HL-60 (cell line): ENCODE measurements around the gene KRT86.
A peak's percentile ranks its signal among the peaks of the same experiment; 100 is the strongest.

Experiments
- DNase-seq, 2 experiments: peaks; one replicate each; pipeline ENCODE4 v3.0.0-alpha.2; 2010 to 2020; ENCODE audit warnings: low read depth in 1 of 2, low spot score in 1 of 2
- H3K27ac ChIP-seq: fragments of 250-450 bp; sonication (Bioruptor Pico); replicated peaks from 2 replicates; pipeline ENCODE4 v1.5.1; 2020; ENCODE audit warnings: mild to moderate bottlenecking, moderate library complexity
- H3K27me3 ChIP-seq: fragments of 250-450 bp; sonication (Bioruptor Pico); 2 replicates; pipeline ENCODE4 v1.5.1; 2021; ENCODE audit warnings: mild to moderate bottlenecking, moderate library complexity; ENCODE audit not compliant: insufficient read depth, poor library complexity, severe bottlenecking
- H3K4me3 ChIP-seq: replicated peaks from 2 replicates; pipeline ENCODE4 v1.5.1; 2011; ENCODE audit warnings: mild to moderate bottlenecking, control low read depth, low read length; ENCODE audit not compliant: insufficient read depth
- CTCF ChIP-seq: IDR thresholded peaks from one replicate; pipeline ENCODE4 v1.5.1; 2011; ENCODE audit warnings: low read length, control low read depth, inconsistent platforms; ENCODE audit not compliant: insufficient read depth
- GABPA ChIP-seq: IDR thresholded peaks from 2 replicates; pipeline ENCODE4 v1.6.1; 2012; ENCODE audit warnings: low read depth
- POLR2AphosphoS5 ChIP-seq: IDR thresholded peaks from 2 replicates; pipeline ENCODE4 v1.6.1; 2012; ENCODE audit warnings: low read depth
- REST ChIP-seq: IDR thresholded peaks from 2 replicates; pipeline ENCODE4 v1.6.1; 2012; ENCODE audit warnings: low read depth; ENCODE audit not compliant: insufficient replicate concordance
- SPI1 ChIP-seq: IDR thresholded peaks from 2 replicates; pipeline ENCODE4 v1.6.1; 2012; ENCODE audit warnings: low read depth, mild to moderate bottlenecking, borderline replicate concordance

The KRT86 gene

GRCh38 chr12:52244615-52244994, 29.8 kb upstream of the KRT86 start:
- Histone ChIP-seq H3K4me3 (no peak overlapping the region), H3K27me3 (no peaks in the 10 kb centered on the region), H3K27ac (peak overlapping the region; percentile 30; the same call in 1 of the 2 replicates)
- no peak for TF ChIP-seq GABPA
- TF ChIP-seq CTCF: no peak
- no peak for TF ChIP-seq POLR2AphosphoS5
- no peak for TF ChIP-seq REST
- no peak for TF ChIP-seq SPI1
- DNase-seq: no peak

GRCh38 chr12:52245259-52245961, 29.0 kb upstream of the KRT86 start:
- no peak for TF ChIP-seq REST
- TF ChIP-seq SPI1: no peak
- TF ChIP-seq GABPA: no peak
- no peak for TF ChIP-seq POLR2AphosphoS5
- TF ChIP-seq CTCF: no peak
- peaks cover under 1% of the 10 kb centered on the region for H3K27me3 ChIP-seq
- DNase-seq: no peak
- no peak overlapping the region for H3K27ac ChIP-seq
- no peak overlapping the region for H3K4me3 ChIP-seq

GRCh38 chr12:52245962-52246569, 28.4 kb upstream of the KRT86 start:
- Histone ChIP-seq H3K27me3 (peaks cover 4% of the 10 kb centered on the region), H3K4me3 (no peak overlapping the region), H3K27ac (no peak overlapping the region)
- no peak for DNase-seq
- TF ChIP-seq CTCF: no peak
- TF ChIP-seq SPI1: no peak
- no peak for TF ChIP-seq GABPA
- TF ChIP-seq POLR2AphosphoS5: no peak
- TF ChIP-seq REST: no peak
